Gastroesophageal sphincter (tissue), 3 donors: ENCODE results near the gene FAHD2A.
A peak's percentile ranks its signal among the peaks of the same experiment; 100 is the strongest.
"Not testable (repeated sequence)": the region's sequence is repeated elsewhere in the genome, so short reads cannot be mapped to it uniquely, and the experiment has no call there.

Experiments used
- CTCF ChIP-seq, 4 experiments: fragments of 200-600 bp in 2 of 4; fragments of 450-650 bp in 2 of 4; sonication (generic) in 1 of 4; IDR thresholded peaks; one replicate each; pipeline ENCODE4 v1.5.1; 2017 to 2019; ENCODE audit warnings: antibody characterized with exemption in 4 of 4, mild to moderate bottlenecking in 2 of 4, moderate library complexity in 2 of 4
- POLR2A ChIP-seq, 2 donors: fragments of 450-650 bp; IDR thresholded peaks; one replicate each; pipeline ENCODE4 v1.6.1; 2017; ENCODE audit warnings: antibody characterized with exemption in 2 of 2, mild to moderate bottlenecking in 2 of 2, moderate library complexity in 1 of 2

GRCh38 chr2:95403204-95403721 is 755 bp downstream of the FAHD2A start:
- peak in 2 of 4 experiments; percentile 11 to 58 for TF ChIP-seq CTCF (IDR thresholded peaks at IDR 0.05)
- TF ChIP-seq POLR2A (IDR thresholded peaks at IDR 0.05) = not testable (repeated sequence)
